Liver (tissue), 3 donors: ENCODE results near the gene EDRF1.

Source experiments
- JUND ChIP-seq, 2 donors: IDR thresholded peaks; 2 replicates each; pipeline ENCODE4 v1.6.1; 2016; ENCODE audit warnings: antibody characterized with exemption in 2 of 2
- RAD21 ChIP-seq, 2 donors: IDR thresholded peaks; 2 replicates each; pipeline ENCODE4 v1.6.1; 2016; ENCODE audit warnings: antibody characterized with exemption in 2 of 2, mild to moderate bottlenecking in 2 of 2
- SP1 ChIP-seq: IDR thresholded peaks from 2 replicates; pipeline ENCODE4 v1.6.1; 2018; ENCODE audit warnings: antibody characterized with exemption, mild to moderate bottlenecking
- TAF1 ChIP-seq: conservative IDR thresholded peaks from 2 replicates; pipeline ENCODE4 v1.6.1; 2016; ENCODE audit warnings: antibody characterized with exemption, mild to moderate bottlenecking
- YY1 ChIP-seq: IDR thresholded peaks from 2 replicates; pipeline ENCODE4 v1.6.1; 2016; ENCODE audit warnings: antibody characterized with exemption, mild to moderate bottlenecking
- TF ChIP-seq, protein P1 (sequence below): fragments of 150-350 bp; IDR thresholded peaks from 2 replicates; pipeline ENCODE4 v1.5.1; 2017; ENCODE audit warnings: improper control_type of control experiment, low read depth, low read length; ENCODE audit not compliant: missing input control
- TF ChIP-seq, protein P2 (sequence below): IDR thresholded peaks from 2 replicates; pipeline ENCODE4 v1.6.1; 2016; ENCODE audit warnings: antibody characterized with exemption
- TF ChIP-seq, protein P3 (sequence below): IDR thresholded peaks from 2 replicates; pipeline ENCODE4 v1.6.1; 2016; ENCODE audit warnings: antibody characterized with exemption
- donor health status: healthy.
- donor health status: healthy.

DNA sequence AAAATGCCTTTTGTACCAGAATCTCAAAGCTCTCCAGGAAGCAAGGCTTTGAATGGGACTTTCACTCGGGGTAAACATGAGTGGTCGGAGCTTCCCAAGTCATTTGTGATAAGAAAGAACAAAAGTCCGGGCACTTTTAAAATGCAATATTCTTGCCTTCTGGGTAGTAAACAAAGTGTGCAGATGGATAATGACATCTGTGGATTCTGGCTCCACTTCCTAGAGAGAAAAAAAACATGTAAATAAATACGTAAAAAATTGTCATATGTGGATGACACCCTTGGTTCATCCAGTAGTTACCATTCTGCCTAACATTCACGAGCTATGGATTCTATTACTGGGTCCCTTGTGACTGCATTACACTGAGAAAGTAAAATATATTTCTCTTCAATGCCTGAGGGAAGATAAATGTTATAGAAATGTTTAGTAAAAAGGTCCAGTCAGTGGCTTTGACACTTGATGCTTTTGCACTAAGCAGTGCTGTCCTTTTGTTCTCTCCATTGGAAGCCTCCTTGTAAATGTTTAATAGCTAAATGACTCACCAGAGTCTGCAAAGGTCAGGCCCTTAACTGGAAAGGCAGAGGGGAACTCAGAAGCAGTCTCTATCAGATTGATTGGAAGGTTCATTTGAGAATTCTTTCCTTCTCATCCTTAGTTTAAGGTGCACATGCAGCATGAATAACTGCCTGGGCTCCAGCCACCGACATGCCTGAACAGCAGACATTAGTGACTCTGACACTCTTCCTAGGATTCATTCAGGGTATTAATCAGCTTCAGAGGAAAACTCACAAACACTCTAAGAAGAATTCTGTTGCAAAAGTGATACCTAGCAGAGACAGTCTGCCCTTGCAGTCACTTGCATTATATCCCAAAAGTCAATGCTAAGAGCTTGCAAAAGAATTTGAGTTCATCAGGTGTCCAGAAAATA, 11.7 kb upstream of the EDRF1 start:
- TF ChIP-seq, protein P1, sequence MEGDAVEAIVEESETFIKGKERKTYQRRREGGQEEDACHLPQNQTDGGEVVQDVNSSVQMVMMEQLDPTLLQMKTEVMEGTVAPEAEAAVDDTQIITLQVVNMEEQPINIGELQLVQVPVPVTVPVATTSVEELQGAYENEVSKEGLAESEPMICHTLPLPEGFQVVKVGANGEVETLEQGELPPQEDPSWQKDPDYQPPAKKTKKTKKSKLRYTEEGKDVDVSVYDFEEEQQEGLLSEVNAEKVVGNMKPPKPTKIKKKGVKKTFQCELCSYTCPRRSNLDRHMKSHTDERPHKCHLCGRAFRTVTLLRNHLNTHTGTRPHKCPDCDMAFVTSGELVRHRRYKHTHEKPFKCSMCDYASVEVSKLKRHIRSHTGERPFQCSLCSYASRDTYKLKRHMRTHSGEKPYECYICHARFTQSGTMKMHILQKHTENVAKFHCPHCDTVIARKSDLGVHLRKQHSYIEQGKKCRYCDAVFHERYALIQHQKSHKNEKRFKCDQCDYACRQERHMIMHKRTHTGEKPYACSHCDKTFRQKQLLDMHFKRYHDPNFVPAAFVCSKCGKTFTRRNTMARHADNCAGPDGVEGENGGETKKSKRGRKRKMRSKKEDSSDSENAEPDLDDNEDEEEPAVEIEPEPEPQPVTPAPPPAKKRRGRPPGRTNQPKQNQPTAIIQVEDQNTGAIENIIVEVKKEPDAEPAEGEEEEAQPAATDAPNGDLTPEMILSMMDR, result no peak
- TF ChIP-seq YY1 (no peak), TAF1 (no peak), RAD21 (IDR thresholded peaks at IDR 0.05) (no peak), JUND (IDR thresholded peaks at IDR 0.05) (peak; percentile 73 to 76), SP1 (no peak)
- TF ChIP-seq, protein P2, sequence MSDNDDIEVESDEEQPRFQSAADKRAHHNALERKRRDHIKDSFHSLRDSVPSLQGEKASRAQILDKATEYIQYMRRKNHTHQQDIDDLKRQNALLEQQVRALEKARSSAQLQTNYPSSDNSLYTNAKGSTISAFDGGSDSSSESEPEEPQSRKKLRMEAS, result no peak
- TF ChIP-seq, protein P3, sequence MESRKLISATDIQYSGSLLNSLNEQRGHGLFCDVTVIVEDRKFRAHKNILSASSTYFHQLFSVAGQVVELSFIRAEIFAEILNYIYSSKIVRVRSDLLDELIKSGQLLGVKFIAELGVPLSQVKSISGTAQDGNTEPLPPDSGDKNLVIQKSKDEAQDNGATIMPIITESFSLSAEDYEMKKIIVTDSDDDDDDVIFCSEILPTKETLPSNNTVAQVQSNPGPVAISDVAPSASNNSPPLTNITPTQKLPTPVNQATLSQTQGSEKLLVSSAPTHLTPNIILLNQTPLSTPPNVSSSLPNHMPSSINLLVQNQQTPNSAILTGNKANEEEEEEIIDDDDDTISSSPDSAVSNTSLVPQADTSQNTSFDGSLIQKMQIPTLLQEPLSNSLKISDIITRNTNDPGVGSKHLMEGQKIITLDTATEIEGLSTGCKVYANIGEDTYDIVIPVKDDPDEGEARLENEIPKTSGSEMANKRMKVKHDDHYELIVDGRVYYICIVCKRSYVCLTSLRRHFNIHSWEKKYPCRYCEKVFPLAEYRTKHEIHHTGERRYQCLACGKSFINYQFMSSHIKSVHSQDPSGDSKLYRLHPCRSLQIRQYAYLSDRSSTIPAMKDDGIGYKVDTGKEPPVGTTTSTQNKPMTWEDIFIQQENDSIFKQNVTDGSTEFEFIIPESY, result no peak
